ENCODE data around the gene MARCHF9. TPM values are rescaled to one million over a fixed set of nuclear protein-coding genes. Genes with fewer than 3 reads are reported as not detected.
A peak's percentile ranks its signal among the peaks of the same experiment; 100 is the strongest.

Gene MARCHF9
- total RNA-seq, 1 donor from 2014 or later: 24.6 TPM

DNA sequence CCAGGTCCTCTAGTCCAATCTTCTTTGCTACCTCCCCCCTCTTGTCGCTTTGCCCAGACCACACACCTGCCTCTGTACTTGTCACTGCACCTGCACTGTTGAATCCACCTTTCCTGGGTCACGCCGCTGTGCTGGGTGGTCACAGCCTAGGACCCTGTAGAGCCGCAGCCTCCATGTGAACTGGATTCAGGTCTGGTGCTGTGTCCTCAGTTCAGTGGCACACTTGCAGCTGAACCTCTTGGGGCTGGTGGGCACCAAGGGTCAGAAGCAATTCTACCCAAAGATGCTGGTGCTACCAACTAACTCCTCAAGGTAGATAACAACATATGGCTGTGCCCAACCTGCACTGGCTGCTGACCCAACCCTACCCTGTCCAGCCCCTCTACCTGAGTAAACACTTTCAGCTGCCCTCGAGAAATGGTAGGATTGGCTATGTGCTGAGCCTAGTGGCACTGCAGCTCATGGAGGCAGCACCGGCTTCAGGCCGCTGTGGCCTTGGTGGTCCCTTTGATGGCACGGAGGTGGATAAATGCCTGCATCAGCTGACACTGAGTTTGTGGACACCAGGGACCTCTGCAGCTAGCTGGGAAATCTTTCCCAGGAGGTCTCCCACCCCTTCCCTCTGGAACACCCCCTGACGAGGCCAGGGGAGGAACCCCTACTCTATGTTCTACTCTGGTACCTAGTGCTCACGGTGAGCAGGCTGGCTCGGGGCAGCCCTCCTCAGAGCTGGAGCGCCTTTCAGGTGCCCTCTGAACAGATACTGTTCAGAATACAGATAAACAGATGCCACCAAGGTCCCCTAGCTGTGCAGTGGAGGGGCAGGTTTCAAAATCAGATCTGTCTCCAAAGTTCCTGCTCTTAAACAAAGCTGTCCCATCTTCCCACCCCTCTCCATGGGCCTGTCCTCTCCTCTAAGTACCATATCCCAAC lies 30.6 kb upstream of the MARCHF9 start:
- DNase-seq (ENCODE audit: low spot score): no peak

GRCh38 chr12:57724936-57725740 lies 29.8 kb upstream of the MARCHF9 start:
- DNase-seq (ENCODE audit: low spot score): no peak

DNA sequence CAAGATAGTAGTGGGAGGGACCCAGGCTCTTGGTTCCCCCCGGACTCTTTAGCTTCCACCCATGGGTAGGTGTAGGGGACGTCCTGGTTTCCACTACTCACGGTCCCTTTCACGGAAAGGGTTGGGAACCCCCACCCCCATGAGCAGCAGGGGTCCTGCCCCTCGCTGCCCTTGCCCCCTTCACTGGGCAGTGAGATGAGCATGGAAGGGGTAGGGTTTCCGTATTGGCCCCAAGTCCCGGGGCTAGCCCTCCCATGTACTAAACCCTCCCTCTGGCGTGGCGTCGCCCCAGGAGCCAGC lies 29.1 kb upstream of the MARCHF9 start:
- no peak for DNase-seq (ENCODE audit: low spot score)

- peak; percentile 70 for DNase-seq (ENCODE audit: low spot score)
Measured at GRCh38 chr12:57726151-57726883, 28.6 kb upstream of the MARCHF9 start.

- DNase-seq (ENCODE audit: low spot score): no peak
Measured at GRCh38 chr12:57726884-57727757, 27.8 kb upstream of the MARCHF9 start.

- DNase-seq (ENCODE audit: low spot score): no peak
Measured at GRCh38 chr12:57727758-57728395, 27.0 kb upstream of the MARCHF9 start.

DNA sequence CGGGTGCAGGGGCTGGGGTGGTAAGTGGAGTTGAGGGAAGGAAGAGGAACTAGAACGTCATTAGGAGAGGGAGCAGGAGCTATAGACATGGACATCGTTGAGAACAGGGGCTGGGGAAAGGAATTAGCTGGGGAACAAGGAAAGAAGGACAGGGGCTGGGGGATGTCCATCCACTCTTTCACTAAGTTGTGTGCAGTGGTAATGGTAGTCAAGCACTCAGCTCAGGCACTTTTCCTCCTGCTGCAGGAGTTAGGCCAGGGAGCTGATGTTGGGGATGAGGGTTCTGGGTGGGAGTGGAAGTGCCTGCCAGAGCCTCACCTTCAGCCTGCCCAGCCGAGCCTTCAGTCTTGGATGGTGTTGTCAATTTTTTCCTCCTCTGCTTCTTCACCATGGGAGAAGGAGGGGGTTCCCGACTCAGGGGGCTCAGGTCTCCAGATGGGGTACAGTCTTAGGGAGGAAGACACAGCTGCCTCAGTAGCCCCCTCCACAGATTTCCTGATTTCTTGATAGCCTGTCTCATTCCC lies 25.5 kb upstream of the MARCHF9 start:
- DNase-seq (ENCODE audit: low spot score): no peak

- DNase-seq (ENCODE audit: low spot score): no peak
Measured at GRCh38 chr12:57730336-57731067, 24.4 kb upstream of the MARCHF9 start.

GRCh38 chr12:57731411-57732080 lies 23.4 kb upstream of the MARCHF9 start:
- no peak for DNase-seq (ENCODE audit: low spot score)

DNA sequence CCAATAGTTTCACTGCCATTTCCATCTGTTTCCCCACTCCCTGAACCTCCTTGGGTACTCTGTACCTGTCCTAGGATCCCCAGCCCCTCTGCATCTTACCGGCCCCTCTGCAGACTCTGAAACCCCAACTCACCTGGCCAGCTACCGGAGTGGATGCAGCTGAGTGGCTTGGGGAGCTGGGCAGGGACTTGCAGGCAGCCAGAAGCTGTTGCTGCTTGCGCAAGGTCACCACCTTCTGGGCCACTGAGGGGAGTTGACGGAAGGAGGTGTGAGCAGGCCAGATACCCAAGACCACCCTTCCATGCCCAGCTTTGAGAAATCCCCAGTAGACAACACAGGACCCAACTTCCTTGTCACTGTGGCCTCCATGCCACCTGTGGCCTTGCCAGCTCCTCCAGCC lies 22.6 kb upstream of the MARCHF9 start:
- DNase-seq (ENCODE audit: low spot score): no peak

DNA sequence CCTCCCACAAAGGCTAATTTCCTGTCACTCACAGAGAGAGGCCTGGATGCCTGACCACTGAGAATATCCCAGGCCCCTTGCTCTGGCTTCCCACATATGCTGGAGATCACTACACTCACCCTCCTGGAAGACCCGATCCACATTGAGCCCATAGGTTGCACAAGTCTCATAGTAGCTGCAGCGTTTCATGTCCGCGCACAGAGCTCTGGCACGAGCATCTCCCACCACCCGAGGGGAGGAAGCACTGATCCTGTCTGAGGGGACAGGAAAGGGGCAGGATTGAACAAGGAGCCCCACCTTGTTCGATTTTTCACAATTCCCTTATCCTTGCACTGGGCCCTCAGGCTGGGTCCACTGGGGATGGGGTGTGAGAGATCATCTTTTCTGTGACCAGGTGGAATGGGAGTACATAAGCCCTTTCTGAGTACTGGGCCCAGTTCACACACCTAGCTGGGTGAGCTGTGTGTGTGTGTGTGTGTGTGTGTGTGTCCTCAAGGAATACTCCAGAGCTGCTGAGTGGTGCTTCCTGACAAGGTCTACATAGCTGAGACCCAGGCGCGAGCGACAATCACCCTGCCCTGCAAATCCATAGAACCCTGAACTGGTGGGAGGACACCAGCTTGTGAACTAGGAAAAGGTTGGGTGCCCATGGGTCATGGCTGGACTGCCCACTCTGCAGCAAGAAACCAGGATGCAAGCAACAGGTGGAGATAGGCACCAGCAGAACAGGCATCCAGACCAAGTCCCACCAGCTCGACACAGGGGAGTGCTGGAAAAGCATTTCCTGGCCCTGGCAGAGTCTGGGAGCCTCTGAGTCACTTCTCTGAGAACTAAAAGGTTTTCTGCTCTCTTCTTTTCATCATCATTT lies 21.9 kb upstream of the MARCHF9 start:
- no peak for DNase-seq (ENCODE audit: low spot score)

DNA sequence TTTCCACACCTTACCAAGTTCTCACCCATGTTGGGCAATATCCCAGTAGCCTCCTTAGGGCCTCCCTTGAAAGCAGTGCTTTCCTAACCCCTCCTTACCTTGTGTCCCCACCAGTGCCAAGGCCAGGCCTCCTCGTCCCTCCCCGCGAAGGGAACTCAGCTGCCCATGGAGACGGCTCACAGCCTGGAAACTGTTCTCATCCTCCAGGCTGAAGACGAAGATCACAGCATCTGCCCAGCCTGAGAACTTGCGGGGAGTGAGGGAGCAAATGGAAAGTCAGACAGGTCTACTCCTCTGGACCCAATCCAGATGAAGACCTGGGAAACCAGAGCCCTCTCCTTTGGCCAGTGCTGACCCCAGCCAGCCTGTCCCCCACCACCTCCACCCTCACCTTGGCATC lies 21.0 kb upstream of the MARCHF9 start:
- no peak for DNase-seq (ENCODE audit: low spot score)

GRCh38 chr12:57734591-57734990 lies 20.3 kb upstream of the MARCHF9 start:
- DNase-seq (ENCODE audit: low spot score): no peak

GRCh38 chr12:57735198-57735855 lies 19.6 kb upstream of the MARCHF9 start:
- no peak for DNase-seq (ENCODE audit: low spot score)

GRCh38 chr12:57735952-57736740 lies 18.8 kb upstream of the MARCHF9 start:
- DNase-seq (ENCODE audit: low spot score): no peak

- no peak for DNase-seq (ENCODE audit: low spot score)
Measured at GRCh38 chr12:57736741-57737466, 18.0 kb upstream of the MARCHF9 start.

Data from mucosa of gallbladder (tissue), 1 donor.